ENCODE data around the gene TSEN34.

The TSEN34 gene

GRCh38 chr19:54149021-54149812, 41.9 kb upstream of the TSEN34 start:
- peak overlapping the region; percentile 10; the same call in 1 of the 2 replicates for H3K27ac ChIP-seq
- TF ChIP-seq, protein P1, sequence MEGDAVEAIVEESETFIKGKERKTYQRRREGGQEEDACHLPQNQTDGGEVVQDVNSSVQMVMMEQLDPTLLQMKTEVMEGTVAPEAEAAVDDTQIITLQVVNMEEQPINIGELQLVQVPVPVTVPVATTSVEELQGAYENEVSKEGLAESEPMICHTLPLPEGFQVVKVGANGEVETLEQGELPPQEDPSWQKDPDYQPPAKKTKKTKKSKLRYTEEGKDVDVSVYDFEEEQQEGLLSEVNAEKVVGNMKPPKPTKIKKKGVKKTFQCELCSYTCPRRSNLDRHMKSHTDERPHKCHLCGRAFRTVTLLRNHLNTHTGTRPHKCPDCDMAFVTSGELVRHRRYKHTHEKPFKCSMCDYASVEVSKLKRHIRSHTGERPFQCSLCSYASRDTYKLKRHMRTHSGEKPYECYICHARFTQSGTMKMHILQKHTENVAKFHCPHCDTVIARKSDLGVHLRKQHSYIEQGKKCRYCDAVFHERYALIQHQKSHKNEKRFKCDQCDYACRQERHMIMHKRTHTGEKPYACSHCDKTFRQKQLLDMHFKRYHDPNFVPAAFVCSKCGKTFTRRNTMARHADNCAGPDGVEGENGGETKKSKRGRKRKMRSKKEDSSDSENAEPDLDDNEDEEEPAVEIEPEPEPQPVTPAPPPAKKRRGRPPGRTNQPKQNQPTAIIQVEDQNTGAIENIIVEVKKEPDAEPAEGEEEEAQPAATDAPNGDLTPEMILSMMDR (conservative IDR thresholded peaks at IDR 0.05): no peak

DNA sequence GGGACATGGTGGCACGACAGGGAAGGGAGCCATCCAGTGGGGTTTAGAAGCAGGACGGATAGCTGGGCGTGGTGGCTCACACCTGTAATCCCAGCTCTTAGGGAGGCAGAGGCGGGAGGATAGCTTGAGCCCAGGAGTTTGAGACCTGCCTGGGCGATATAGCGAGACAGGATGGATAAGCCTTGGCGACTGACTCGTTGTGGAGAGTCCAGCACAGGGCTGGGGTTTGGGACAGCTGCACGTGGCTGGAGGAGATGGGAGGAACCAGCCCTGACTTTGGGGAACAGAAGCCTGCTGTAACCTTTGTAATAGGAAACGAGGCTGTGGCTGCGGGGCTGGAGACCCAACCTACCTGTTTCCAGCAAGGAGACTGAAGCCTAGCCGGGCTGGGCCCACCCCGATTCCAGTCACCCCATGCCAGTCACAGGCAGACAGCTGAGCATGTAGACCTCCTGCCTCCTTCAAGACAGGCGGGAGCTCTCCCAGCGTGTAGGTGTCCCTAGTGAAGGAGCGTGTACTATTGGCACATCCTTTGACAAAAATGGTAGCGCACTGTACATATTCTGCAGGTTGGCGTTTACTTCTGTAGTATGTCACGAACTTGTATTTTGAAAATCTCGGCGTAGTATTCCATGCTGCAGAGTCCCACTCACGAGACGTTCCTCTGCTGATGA, 39.6 kb upstream of the TSEN34 start:
- no peak overlapping the region for H3K27ac ChIP-seq

GRCh38 chr19:54152267-54152666, 38.8 kb upstream of the TSEN34 start:
- TF ChIP-seq, protein P1 (conservative IDR thresholded peaks at IDR 0.05): no peak
- H3K27ac ChIP-seq: no peak overlapping the region

More for the DNA sequence above, 39.6 kb upstream of the TSEN34 start:
- TF ChIP-seq, protein P1 (conservative IDR thresholded peaks at IDR 0.05): no peak

- TF ChIP-seq, protein P1 (conservative IDR thresholded peaks at IDR 0.05): no peak
- H3K27ac ChIP-seq: no peak overlapping the region
Measured at GRCh38 chr19:54152878-54153524, 38.1 kb upstream of the TSEN34 start.

DNA sequence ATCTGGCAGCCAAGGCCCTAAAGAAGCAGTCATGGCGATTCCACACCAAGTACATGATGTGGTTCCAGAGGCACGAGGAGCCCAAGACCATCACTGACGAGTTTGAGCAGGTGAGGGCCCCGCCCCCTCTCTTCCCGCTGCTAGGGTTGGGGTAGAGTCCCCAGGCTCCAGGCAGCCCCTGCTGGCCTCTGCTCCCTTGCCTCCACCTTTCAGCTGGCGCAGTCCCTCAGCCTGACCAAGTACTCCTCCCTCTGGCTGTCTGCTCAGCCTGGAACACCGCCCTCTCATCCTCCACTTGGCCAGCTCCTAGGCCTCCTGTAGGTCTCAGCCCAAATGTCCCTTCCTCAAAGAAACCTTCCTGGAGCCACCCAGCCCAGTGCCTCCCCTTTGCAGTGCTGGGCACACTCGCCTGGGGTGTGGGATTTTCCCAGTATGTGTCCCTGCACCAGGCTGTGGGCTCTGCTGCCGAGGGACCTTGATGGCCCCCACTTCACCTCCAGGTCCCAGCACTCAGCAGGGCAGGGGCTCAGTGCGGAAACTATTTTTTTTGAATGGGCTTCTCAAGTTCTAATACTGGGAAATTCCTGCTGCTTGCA, 37.3 kb upstream of the TSEN34 start:
- TF ChIP-seq, protein P1 (conservative IDR thresholded peaks at IDR 0.05): no peak
- H3K27ac ChIP-seq: no peak overlapping the region

DNA sequence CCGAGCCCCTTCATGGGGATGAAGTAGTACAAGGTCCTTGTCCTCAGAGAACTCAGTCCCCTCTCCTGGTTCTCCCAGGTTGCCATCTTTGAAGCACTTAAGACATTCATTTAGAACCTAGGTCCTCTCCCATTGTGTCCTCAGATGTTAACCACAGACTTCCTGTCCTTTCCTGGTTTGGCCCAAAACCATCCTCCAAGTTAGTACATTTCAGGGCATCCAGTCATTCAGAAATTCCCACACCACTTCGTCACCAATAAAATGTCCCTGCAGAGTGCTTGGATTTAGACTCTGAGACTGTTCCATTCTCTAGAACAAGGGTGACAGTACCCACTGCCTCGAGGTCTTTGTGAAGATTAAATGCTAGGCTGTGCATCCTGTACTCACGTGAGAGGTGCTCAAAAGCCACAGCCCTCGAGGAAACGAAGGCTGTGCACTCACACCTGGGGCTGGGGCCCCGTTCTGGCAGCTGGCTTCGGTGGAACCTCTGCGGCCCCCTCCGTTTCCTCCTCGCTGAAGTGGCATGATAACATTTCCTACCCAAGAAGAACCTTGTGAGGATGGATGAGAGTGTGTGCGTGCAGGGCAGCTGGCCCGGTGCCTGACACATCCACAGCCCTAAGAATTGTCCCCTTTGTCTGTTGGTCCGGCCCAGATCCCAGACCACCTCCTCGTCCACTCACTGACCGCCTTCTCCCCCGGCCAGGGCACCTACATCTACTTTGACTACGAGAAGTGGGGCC, 36.3 kb upstream of the TSEN34 start:
- H3K27ac ChIP-seq: no peak overlapping the region
- TF ChIP-seq, protein P1 (conservative IDR thresholded peaks at IDR 0.05): no peak
